Measurements from ENCODE around the gene RABGGTA. TPM values are rescaled to one million over a fixed set of nuclear protein-coding genes. Genes with fewer than 3 reads are reported as not detected.

RABGGTA gene
- total RNA-seq, 1 experiment from 2014 or later, result 18.9 TPM

- DNase-seq (ENCODE audit: low spot score), result no peak
These were observed 9.5 kb upstream of the RABGGTA start for GRCh38 chr14:24280797-24281460.

- peak; percentile 34 for DNase-seq (ENCODE audit: low spot score)
These were observed 8.1 kb upstream of the RABGGTA start for GRCh38 chr14:24279301-24280186.

- no peak for DNase-seq (ENCODE audit: low spot score)
These were observed 7.0 kb upstream of the RABGGTA start for GRCh38 chr14:24278424-24278823.

GRCh38 chr14:24277606-24278321, 6.4 kb upstream of the RABGGTA start:
- no peak for DNase-seq (ENCODE audit: low spot score)

GRCh38 chr14:24277071-24277470, 5.7 kb upstream of the RABGGTA start:
- DNase-seq (ENCODE audit: low spot score), result no peak

- DNase-seq (ENCODE audit: low spot score), result no peak
These were observed 2.7 kb upstream of the RABGGTA start for GRCh38 chr14:24274101-24274543.

GRCh38 chr14:24273422-24273998, 2.1 kb upstream of the RABGGTA start:
- no peak for DNase-seq (ENCODE audit: low spot score)

GRCh38 chr14:24272467-24272866, 1.1 kb upstream of the RABGGTA start:
- DNase-seq (ENCODE audit: low spot score), result no peak

- DNase-seq (ENCODE audit: low spot score), result no peak
These were observed 452 bp upstream of the RABGGTA start for GRCh38 chr14:24271834-24272263.

GRCh38 chr14:24270537-24271133, 762 bp downstream of the RABGGTA start:
- DNase-seq (ENCODE audit: low spot score), result no peak

- no peak for DNase-seq (ENCODE audit: low spot score)
These were observed 1.4 kb downstream of the RABGGTA start for GRCh38 chr14:24269910-24270536.

GRCh38 chr14:24269368-24269767, 2.0 kb downstream of the RABGGTA start:
- DNase-seq (ENCODE audit: low spot score), result no peak

GRCh38 chr14:24268225-24268624, 3.2 kb downstream of the RABGGTA start:
- DNase-seq (ENCODE audit: low spot score), result no peak

- DNase-seq (ENCODE audit: low spot score), result no peak
These were observed 3.9 kb downstream of the RABGGTA start for GRCh38 chr14:24267516-24267915.

GRCh38 chr14:24266344-24267244, 4.8 kb downstream of the RABGGTA start:
- DNase-seq (ENCODE audit: low spot score), result no peak

- no peak for DNase-seq (ENCODE audit: low spot score)
These were observed 7.1 kb downstream of the RABGGTA start for GRCh38 chr14:24264298-24264697.

GRCh38 chr14:24263848-24264247, 7.5 kb downstream of the RABGGTA start:
- DNase-seq (ENCODE audit: low spot score), result no peak

GRCh38 chr14:24262821-24263733, 8.3 kb downstream of the RABGGTA start, which contains the start of gene TGM1:
TSS of gene TGM1 (minus strand) at chr14:24263177. CDS start at chr14:24262352, 825 bp downstream.
- no peak for DNase-seq (ENCODE audit: low spot score)

GRCh38 chr14:24261969-24262327, 9.4 kb downstream of the RABGGTA start:
- DNase-seq (ENCODE audit: low spot score), result no peak

Data from H4 (cell line).